ENCODE data around the gene BTNL2. TPM values are rescaled to one million over a fixed set of nuclear protein-coding genes. Genes with fewer than 3 reads are reported as not detected.

The BTNL2 gene
- total RNA-seq, 1 donor from 2014 or later, result not detected

DNA sequence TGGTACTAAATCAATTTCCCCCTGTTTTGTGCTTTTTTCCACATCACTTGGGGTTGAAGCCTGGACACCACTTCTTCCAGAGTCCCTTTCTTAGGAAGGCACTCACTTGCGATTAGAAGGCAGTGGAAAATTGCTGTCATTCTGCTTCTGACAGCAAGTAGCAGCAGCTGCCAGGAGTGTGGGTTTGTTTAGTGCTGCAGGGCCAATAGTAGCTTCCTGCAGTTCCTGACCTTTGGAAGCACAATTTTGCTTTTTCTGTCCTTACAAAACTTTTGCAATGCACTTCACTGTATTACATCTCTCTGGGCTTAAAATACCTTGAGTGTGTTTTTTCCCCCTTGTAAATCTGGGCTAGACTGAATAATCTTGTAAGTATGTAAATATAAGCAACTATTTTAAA is 20.2 kb upstream of the BTNL2 start:
- Histone ChIP-seq H3K36me3 (ENCODE audit: control insufficient read depth, insufficient read depth, low read length) (no peaks in the 10 kb centered on the region), H3K4me3 (ENCODE audit: low read depth, low read length) (no peak overlapping the region), H3K27me3 (ENCODE audit: control insufficient read depth, insufficient read depth, low read length) (no peaks in the 10 kb centered on the region)
- no peak for DNase-seq (ENCODE audit: low read depth)
- TF ChIP-seq, protein P1, sequence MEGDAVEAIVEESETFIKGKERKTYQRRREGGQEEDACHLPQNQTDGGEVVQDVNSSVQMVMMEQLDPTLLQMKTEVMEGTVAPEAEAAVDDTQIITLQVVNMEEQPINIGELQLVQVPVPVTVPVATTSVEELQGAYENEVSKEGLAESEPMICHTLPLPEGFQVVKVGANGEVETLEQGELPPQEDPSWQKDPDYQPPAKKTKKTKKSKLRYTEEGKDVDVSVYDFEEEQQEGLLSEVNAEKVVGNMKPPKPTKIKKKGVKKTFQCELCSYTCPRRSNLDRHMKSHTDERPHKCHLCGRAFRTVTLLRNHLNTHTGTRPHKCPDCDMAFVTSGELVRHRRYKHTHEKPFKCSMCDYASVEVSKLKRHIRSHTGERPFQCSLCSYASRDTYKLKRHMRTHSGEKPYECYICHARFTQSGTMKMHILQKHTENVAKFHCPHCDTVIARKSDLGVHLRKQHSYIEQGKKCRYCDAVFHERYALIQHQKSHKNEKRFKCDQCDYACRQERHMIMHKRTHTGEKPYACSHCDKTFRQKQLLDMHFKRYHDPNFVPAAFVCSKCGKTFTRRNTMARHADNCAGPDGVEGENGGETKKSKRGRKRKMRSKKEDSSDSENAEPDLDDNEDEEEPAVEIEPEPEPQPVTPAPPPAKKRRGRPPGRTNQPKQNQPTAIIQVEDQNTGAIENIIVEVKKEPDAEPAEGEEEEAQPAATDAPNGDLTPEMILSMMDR (IDR thresholded peaks at IDR 0.05; ENCODE audit: insufficient read depth, low read length, poor library complexity, severe bottlenecking), result no peak

DNA sequence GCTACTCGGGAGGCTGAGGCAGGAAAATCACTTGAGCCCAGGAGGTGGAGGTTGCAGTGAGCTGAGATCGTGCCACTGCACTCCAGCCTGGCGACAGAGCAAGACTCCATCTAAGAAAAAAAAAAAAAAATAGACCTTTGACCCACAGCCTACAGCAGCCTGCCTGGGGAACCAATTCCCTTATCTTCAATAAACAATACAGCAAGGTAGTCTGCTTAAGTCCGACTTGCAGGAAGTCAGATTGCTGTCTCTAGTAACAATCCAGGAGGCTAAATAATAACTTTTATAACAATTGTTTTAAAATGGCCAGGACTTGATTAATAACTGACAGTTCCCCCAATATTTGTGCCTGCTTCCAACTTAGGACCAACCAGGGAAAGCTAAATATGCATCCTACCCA is 19.4 kb upstream of the BTNL2 start:
- no peak overlapping the region for H3K4me3 ChIP-seq (ENCODE audit: low read depth, low read length)
- DNase-seq (ENCODE audit: low read depth), result no peak

DNA sequence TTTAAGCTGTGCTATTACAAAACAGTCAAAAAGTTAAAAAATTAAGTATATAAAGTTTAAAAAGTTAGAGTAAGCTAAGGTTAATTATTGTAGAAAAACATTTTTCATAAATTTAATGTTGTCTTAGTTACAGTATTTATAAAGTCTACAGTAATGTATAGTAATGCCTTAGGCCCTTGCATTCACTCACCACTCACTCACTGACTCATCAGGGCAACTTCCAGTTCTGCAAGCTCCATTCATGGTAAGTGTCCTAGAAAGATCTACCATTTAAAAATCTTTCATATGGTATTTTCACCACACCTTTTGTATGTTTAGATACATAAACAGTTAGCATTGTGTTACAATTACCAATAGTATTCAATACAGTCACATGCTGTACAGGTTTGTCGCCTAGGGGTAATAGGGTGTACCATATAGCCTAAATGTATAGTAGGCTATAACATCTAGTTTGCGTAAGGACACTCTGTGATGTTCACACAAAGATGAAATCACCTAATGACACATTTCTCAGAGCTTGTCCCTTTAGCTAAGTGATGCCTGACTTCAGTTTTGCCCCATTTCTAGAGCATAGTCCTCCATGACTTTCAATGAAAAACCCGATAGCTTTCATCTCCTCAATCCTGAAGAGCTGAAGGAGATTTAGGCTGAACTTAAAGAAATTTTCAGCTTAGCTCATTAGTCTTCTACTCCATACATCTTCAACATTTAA is 17.8 kb upstream of the BTNL2 start:
- H3K4me3 ChIP-seq (ENCODE audit: low read depth, low read length), result no peak overlapping the region
- DNase-seq (ENCODE audit: low read depth), result no peak
- no peaks in the 10 kb centered on the region for H3K27me3 ChIP-seq (ENCODE audit: control insufficient read depth, insufficient read depth, low read length)
- TF ChIP-seq, protein P1 (IDR thresholded peaks at IDR 0.05; ENCODE audit: insufficient read depth, low read length, poor library complexity, severe bottlenecking), result no peak
- no peaks in the 10 kb centered on the region for H3K36me3 ChIP-seq (ENCODE audit: control insufficient read depth, insufficient read depth, low read length)

More for the DNA sequence above, 19.4 kb upstream of the BTNL2 start:
- no peaks in the 10 kb centered on the region for H3K36me3 ChIP-seq (ENCODE audit: control insufficient read depth, insufficient read depth, low read length)
- TF ChIP-seq, protein P1 (IDR thresholded peaks at IDR 0.05; ENCODE audit: insufficient read depth, low read length, poor library complexity, severe bottlenecking), result no peak
- H3K27me3 ChIP-seq (ENCODE audit: control insufficient read depth, insufficient read depth, low read length), result no peaks in the 10 kb centered on the region

DNA sequence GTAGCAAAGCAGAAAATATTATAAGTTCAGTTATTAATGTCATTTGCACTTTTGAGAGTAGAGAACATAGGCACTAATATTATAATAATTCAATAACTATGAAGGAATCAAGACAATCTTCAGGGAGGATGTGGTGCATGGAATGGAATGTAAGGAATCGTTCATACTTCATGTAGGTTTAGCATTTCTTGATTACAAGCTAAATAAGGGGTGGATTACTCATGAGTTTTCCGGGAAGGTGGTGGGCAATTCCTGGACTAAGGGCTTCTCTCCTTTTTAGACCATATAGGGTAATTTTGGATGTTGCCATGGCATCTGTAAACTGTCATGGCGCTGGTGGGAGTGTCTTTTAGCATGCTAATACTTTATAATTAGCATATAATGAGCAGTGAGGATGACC is 9.1 kb upstream of the BTNL2 start:
- Histone ChIP-seq H3K4me3 (ENCODE audit: low read depth, low read length) (no peak overlapping the region), H3K27me3 (ENCODE audit: control insufficient read depth, insufficient read depth, low read length) (peaks cover 13% of the 10 kb centered on the region), H3K36me3 (ENCODE audit: control insufficient read depth, insufficient read depth, low read length) (no peaks in the 10 kb centered on the region)
- TF ChIP-seq, protein P1 (IDR thresholded peaks at IDR 0.05; ENCODE audit: insufficient read depth, low read length, poor library complexity, severe bottlenecking), result no peak
- DNase-seq (ENCODE audit: low read depth), result no peak

DNA sequence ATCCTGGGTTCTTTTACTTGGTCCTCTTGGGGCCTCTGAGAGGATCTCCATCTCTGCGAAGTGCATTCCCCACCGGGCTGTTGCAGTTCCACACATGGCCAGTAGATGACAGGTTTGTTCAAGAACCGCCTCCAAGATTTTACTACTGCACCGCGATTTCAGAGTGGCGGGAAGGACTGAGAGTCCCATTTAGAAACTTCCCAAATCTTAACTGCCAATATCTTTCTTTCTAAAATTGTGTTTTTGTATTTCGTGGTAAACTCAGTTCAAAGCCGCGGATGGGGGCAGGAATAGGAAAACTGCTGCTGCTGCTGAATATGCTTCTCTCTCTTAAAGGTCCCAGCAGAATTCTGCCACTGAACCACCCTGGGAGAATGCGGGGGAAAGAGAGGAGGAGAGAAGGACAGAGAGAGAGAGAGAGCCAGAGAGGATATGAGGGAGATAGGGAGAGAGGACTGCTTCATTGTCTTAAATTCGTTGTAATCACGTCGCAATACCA is 8.6 kb upstream of the BTNL2 start:
- Histone ChIP-seq H3K4me3 (ENCODE audit: low read depth, low read length) (no peak overlapping the region), H3K27me3 (ENCODE audit: control insufficient read depth, insufficient read depth, low read length) (peaks cover 14% of the 10 kb centered on the region), H3K36me3 (ENCODE audit: control insufficient read depth, insufficient read depth, low read length) (no peaks in the 10 kb centered on the region)
- TF ChIP-seq, protein P1 (IDR thresholded peaks at IDR 0.05; ENCODE audit: insufficient read depth, low read length, poor library complexity, severe bottlenecking), result peak; percentile 94
- DNase-seq (ENCODE audit: low read depth), result peak; percentile 10
